GM12878 (cell line): ENCODE results near the gene CNST. TPM values are rescaled to one million over a fixed set of nuclear protein-coding genes. Genes with fewer than 3 reads are reported as not detected.
A peak's percentile ranks its signal among the peaks of the same experiment; 100 is the strongest.

Experiments
- ATAC-seq: fragments of 200-7000 bp; cut with Tn5 transposase; 3 replicates; pipeline ENCODE4 v1.9.1; 2020; ENCODE audit warnings: mild to moderate bottlenecking, moderate library complexity
- BruUV-seq: library from RNA; stranded (reverse); fragments of 400-500 nt; replicated peaks from 2 replicates; lab custom pipeline; 2021; lab: Mats Ljungman, UMichigan
- CTCF ChIA-PET: fragments of 300-600 bp; sonication (Branson Sonifier 250); formaldehyde crosslinking; extraction: SDS; loops from one replicate; lab custom pipeline; 2021; ENCODE audit warnings: inconsistent platforms; lab: Yijun Ruan, JAX
- POLR2A ChIA-PET: fragments of 350-600 bp; formaldehyde crosslinking; extraction: SDS; loops from one replicate; lab custom pipeline; 2021; ENCODE audit warnings: inconsistent platforms; lab: Charles Lee
- RAD21 ChIA-PET: fragments of 300-600 bp; sonication (Branson Sonifier 250); formaldehyde crosslinking; loops from one replicate; lab custom pipeline; 2023; ENCODE audit warnings: antibody characterized with exemption; ENCODE audit not compliant: unreplicated experiment; lab: Charles Lee
- SMC1A ChIA-PET: fragments of 300-600 bp; sonication (Branson Sonifier 250); formaldehyde crosslinking; loops from one replicate; lab custom pipeline; 2023; ENCODE audit not compliant: unreplicated experiment, uncharacterized antibody; lab: Charles Lee
- DNase-seq: peaks from one replicate; pipeline ENCODE4 v3.0.0-alpha.2; 2011; ENCODE audit warnings: low read depth, low spot score
- FAIRE-seq: peaks from 3 replicates; lab custom pipeline; 2011; peaks lifted over from hg19 to GRCh38; lab: Jason Lieb, UNC
- H2AFZ ChIP-seq: 2 replicates; pipeline ENCODE4 v1.6.0; 2011; ENCODE audit warnings: low read depth, low read length, control low read depth; ENCODE audit not compliant: control insufficient read depth
- H3K27ac ChIP-seq: 2 replicates; pipeline ENCODE4 v1.5.1; 2011; ENCODE audit warnings: control low read depth; ENCODE audit not compliant: control insufficient read depth, insufficient read depth
- H3K27me3 ChIP-seq, 2 experiments: replicated peaks in 1 of 2; 2 replicates each; pipeline versions ENCODE4 v1.6.0 to v1.6.1; 2011; ENCODE audit warnings: low read length in 1 of 2; ENCODE audit not compliant: control insufficient read depth in 2 of 2, insufficient read depth in 2 of 2
- H3K36me3 ChIP-seq, 2 experiments: 2 replicates each; pipeline ENCODE4 v1.5.1; 2011; ENCODE audit warnings: low read length in 1 of 2; ENCODE audit not compliant: control insufficient read depth in 2 of 2, insufficient read depth in 2 of 2
- H3K4me1 ChIP-seq: 2 replicates; pipeline ENCODE4 v1.6.1; 2011; ENCODE audit warnings: mild to moderate bottlenecking, low read length, moderate library complexity, mixed read lengths; ENCODE audit not compliant: control insufficient read depth, insufficient read depth
- H3K4me2 ChIP-seq: 2 replicates; pipeline ENCODE4 v1.6.0; 2011; ENCODE audit warnings: control low read depth; ENCODE audit not compliant: control insufficient read depth, insufficient read depth
- H3K4me3 ChIP-seq: fragments of 200-600 bp; sonication (generic); 2 replicates; pipeline ENCODE4 v1.5.1; 2016
- H3K79me2 ChIP-seq: 2 replicates; pipeline ENCODE4 v1.6.0; 2011; ENCODE audit warnings: low read length; ENCODE audit not compliant: control insufficient read depth, insufficient read depth
- H3K9ac ChIP-seq: 2 replicates; pipeline ENCODE4 v1.8.0; 2011; ENCODE audit warnings: low read length, control low read depth, mixed read lengths; ENCODE audit not compliant: control insufficient read depth, insufficient read depth
- H3K9me3 ChIP-seq: replicated peaks from 3 replicates; pipeline ENCODE4 v1.5.1; 2011; ENCODE audit warnings: mild to moderate bottlenecking, low read length; ENCODE audit not compliant: control insufficient read depth, insufficient read depth
- H4K20me1 ChIP-seq: 2 replicates; pipeline ENCODE4 v1.6.0; 2011; ENCODE audit not compliant: control insufficient read depth, insufficient read depth
- CHD4 ChIP-seq: fragments of 200-600 bp; sonication (generic); IDR thresholded peaks from 2 replicates; pipeline ENCODE4 v1.6.1; 2016; ENCODE audit warnings: mild to moderate bottlenecking
- EGR1 ChIP-seq, 2 experiments: IDR thresholded peaks; 1 replicate in 1 of 2; 2 replicates in 1 of 2; pipeline ENCODE4 v1.6.1; 2011 to 2012; ENCODE audit warnings: low read depth in 2 of 2, low read length in 2 of 2, borderline replicate concordance in 1 of 2, mild to moderate bottlenecking in 1 of 2, moderate library complexity in 1 of 2
- HCFC1 ChIP-seq: fragments of 150-350 bp; IDR thresholded peaks from 2 replicates; pipeline ENCODE4 v1.6.1; 2014; ENCODE audit warnings: low read length
- MEF2A ChIP-seq: IDR thresholded peaks from 2 replicates; pipeline ENCODE4 v1.6.1; 2011; ENCODE audit warnings: low read depth, mild to moderate bottlenecking, low read length, moderate library complexity; ENCODE audit not compliant: insufficient read depth
- MYB ChIP-seq: fragments of 150-350 bp; IDR thresholded peaks from 2 replicates; pipeline ENCODE4 v1.6.1; 2014; ENCODE audit warnings: mild to moderate bottlenecking, low read depth, low read length, borderline replicate concordance
- NFIC ChIP-seq: IDR thresholded peaks from 2 replicates; pipeline ENCODE4 v1.6.1; 2012; ENCODE audit warnings: low read depth, mild to moderate bottlenecking, inconsistent platforms, low read length, moderate library complexity
- NFXL1 ChIP-seq: fragments of 450-650 bp; IDR thresholded peaks from 2 replicates; pipeline ENCODE4 v1.6.1; 2017; ENCODE audit warnings: antibody characterized with exemption, mild to moderate bottlenecking, borderline replicate concordance
- NR2C1 ChIP-seq: fragments of 450-650 bp; IDR thresholded peaks from 2 replicates; pipeline ENCODE4 v1.6.1; 2017; ENCODE audit warnings: antibody characterized with exemption, mild to moderate bottlenecking, moderate library complexity
- PML ChIP-seq: IDR thresholded peaks from 2 replicates; pipeline ENCODE4 v1.6.1; 2012; ENCODE audit warnings: low read length, inconsistent platforms
- RAD51 ChIP-seq: fragments of 450-650 bp; IDR thresholded peaks from 2 replicates; pipeline ENCODE4 v1.6.1; 2016; ENCODE audit warnings: moderate library complexity, mild to moderate bottlenecking, inconsistent platforms
- SMAD1 ChIP-seq: fragments of 450-650 bp; IDR thresholded peaks from 2 replicates; pipeline ENCODE4 v1.6.1; 2018; ENCODE audit warnings: mild to moderate bottlenecking, low read depth; ENCODE audit not compliant: partially characterized antibody
- SUPT20H ChIP-seq: IDR thresholded peaks from 2 replicates; pipeline ENCODE4 v1.6.1; 2011; ENCODE audit warnings: low read depth, mild to moderate bottlenecking, low read length, moderate library complexity, borderline replicate concordance; ENCODE audit not compliant: control insufficient read depth
- TAF1 ChIP-seq: IDR thresholded peaks from 2 replicates; pipeline ENCODE4 v1.6.1; 2011; ENCODE audit warnings: mild to moderate bottlenecking, low read depth, low read length, borderline replicate concordance
- ZNF622 ChIP-seq: fragments of 450-650 bp; IDR thresholded peaks from 2 replicates; pipeline ENCODE4 v1.6.1; 2017; ENCODE audit warnings: mild to moderate bottlenecking, inconsistent platforms
- WGBS: methylation state at CpG from one replicate; pipeline ENCODE4 v1.1.6; 2016; ENCODE audit warnings: low lambda C conversion rate; ENCODE audit not compliant: insufficient replicate concordance, insufficient coverage; ENCODE audit errors: missing lambda C conversion rate; 5-methylcytosine and 5-hydroxymethylcytosine counted together
- in situ Hi-C: fragments of 300-500 bp; cut with MboI; formaldehyde crosslinking; loops from 9 replicates; pipeline ENCODE4 v1.14.3; 2018; ENCODE audit warnings: mixed read lengths
- intact Hi-C: fragments of 100-400 bp; cut with micrococcal nuclease; formaldehyde crosslinking; loops from one replicate; pipeline ENCODE4 v1.14.2; 2022; ENCODE audit not compliant: unreplicated experiment
- polyA plus RNA-seq, 11 experiments: library from polyadenylated mRNA; depleted of rRNA in 4 of 11; unstranded in 6 of 11; stranded (reverse) in 5 of 11; fragments of >200 nt; fragmentation: Nextera tagmentation in 4 of 11; fragmentation: Illumina TruSeq in 1 of 11; extraction: Ambion mirVana in 4 of 11; extraction: Trizol in 1 of 11; gene quantifications; 1 replicate in 1 of 11; 2 replicates in 10 of 11; pipeline versions ENCODE4 v1.2.1 to v1.2.3, GENCODE V29; 2011 to 2016; ENCODE audit warnings: inconsistent platforms in 2 of 11, missing spikeins in 2 of 11, low read depth in 1 of 11
- total RNA-seq, 4 experiments: library from RNA; depleted of rRNA in 3 of 4; stranded (reverse); fragments of >200 nt in 3 of 4; fragmentation: Illumina TruSeq in 1 of 4; extraction: Trizol in 1 of 4; gene quantifications; 2 replicates each; pipeline versions ENCODE4 v1.2.1 to v1.2.3, GENCODE V29; 2013 to 2021
- TF ChIP-seq, protein P1 (sequence below): fragments of 450-650 bp; IDR thresholded peaks from 2 replicates; pipeline ENCODE4 v1.6.1; 2017; ENCODE audit warnings: antibody characterized with exemption, mild to moderate bottlenecking, moderate library complexity

Gene CNST
- total and polyA plus RNA-seq, 10 of the 15 experiments (the other 5 are each of a cell fraction or from before 2014, with no cell fraction given): 4.8 to 16.2 (median 12.3) TPM

DNA sequence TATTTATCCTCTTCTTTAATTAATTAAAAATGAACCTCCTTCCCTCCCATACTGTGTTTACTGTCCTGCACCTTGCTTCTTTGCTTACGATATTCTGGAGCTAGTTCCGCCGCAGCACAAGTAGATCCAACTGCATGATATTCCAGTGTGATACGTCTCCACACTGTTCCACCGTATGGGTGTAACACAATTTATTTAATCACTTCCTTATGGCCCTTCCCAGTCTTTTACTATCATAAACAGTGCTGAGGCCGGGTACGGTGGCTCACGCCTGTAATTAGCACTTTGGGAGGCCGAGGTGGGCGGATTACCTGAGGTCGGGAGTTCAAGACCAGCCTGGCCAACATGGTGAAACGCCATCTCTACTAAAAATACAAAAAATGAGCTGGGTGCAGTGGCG is 25.7 kb downstream of the CNST start:
- BruUV-seq: no TSS peak

DNA sequence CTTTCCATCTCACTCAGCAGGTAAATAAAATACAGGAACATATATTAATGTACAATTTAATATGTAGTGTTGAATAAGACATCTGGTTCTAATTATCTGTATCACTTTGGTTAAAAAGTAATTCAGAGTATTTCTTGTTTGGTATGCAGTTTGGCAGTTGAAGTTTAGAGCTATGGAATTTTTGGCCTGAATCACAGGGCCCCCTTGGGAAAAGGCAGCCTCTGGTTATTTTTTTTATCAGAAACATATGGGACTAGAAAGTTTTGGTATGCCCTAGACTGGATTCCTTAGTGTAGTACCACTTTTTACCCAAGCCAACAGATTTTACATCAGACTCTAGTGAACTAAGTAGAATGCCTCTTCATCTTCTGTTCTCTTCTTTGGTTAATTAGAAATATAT is 26.4 kb downstream of the CNST start:
- intact Hi-C loops: no loop called here
- TF ChIP-seq EGR1 (IDR thresholded peaks at IDR 0.05; ENCODE audit: borderline replicate concordance in 1 of 2, low read depth in 2 of 2, low read length in 2 of 2) (no peak), HCFC1 (no peak), CHD4 (no peak), NR2C1 (no peak), SUPT20H (no peak), PML (no peak), NFXL1 (no peak)
- TF ChIP-seq, protein P1, sequence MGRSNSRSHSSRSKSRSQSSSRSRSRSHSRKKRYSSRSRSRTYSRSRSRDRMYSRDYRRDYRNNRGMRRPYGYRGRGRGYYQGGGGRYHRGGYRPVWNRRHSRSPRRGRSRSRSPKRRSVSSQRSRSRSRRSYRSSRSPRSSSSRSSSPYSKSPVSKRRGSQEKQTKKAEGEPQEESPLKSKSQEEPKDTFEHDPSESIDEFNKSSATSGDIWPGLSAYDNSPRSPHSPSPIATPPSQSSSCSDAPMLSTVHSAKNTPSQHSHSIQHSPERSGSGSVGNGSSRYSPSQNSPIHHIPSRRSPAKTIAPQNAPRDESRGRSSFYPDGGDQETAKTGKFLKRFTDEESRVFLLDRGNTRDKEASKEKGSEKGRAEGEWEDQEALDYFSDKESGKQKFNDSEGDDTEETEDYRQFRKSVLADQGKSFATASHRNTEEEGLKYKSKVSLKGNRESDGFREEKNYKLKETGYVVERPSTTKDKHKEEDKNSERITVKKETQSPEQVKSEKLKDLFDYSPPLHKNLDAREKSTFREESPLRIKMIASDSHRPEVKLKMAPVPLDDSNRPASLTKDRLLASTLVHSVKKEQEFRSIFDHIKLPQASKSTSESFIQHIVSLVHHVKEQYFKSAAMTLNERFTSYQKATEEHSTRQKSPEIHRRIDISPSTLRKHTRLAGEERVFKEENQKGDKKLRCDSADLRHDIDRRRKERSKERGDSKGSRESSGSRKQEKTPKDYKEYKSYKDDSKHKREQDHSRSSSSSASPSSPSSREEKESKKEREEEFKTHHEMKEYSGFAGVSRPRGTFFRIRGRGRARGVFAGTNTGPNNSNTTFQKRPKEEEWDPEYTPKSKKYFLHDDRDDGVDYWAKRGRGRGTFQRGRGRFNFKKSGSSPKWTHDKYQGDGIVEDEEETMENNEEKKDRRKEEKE: no peak

More for the DNA sequence above, 25.7 kb downstream of the CNST start:
- ATAC-seq (peak; percentile 6; the same call in 1 of the 3 replicates), DNase-seq (no peak), FAIRE-seq (no peak)
- Histone ChIP-seq H4K20me1 (no peaks in the 10 kb centered on the region), H3K79me2 (peaks cover 8% of the 10 kb centered on the region), H3K4me3 (no peak overlapping the region), H3K4me2 (no peak overlapping the region), H2AFZ (no peak overlapping the region), H3K9me3 (peaks cover 4% of the 10 kb centered on the region; the same call in 2 of the 3 replicates), H3K4me1 (peaks cover 12% of the 10 kb centered on the region; the same call in 1 of the 2 replicates), H3K27me3 (no peaks in the 10 kb centered on the region), H3K9ac (no peak overlapping the region), H3K27ac (no peak overlapping the region), H3K36me3 (peaks cover 0 to 6% of the 10 kb centered on the region in 2 experiments; a peak in 1 of 4 replicates)
- POLR2A ChIA-PET: interaction anchor here (1.1 to 1.6 kb wide), 2 partner anchors 22 to 24 kb away, joined by 4 read pairs; no protein-coding TSS in a partner anchor
- in situ Hi-C loops: no loop called here
- CTCF ChIA-PET: interaction anchor here (1.2 to 1.9 kb wide), 4 partner anchors 11 to 98 kb away, joined by 5 to 11 read pairs (median 5); no protein-coding TSS in a partner anchor
- WGBS: 90% methylated on average over 13 of the region's 13 CpGs
- intact Hi-C loops: loop anchor here (1.0 kb wide), 1 partner anchor 26 kb away; the partner anchor contains the start of genes CNST and TFB2M
- SMC1A ChIA-PET: interaction anchor here (0.7 to 2.7 kb wide), 6 partner anchors 13 to 115 kb away, joined by 3 to 14 read pairs (median 6); partner anchors contain the start of gene CNST
- TF ChIP-seq TAF1 (no peak), MEF2A (no peak), NFIC (no peak), NFXL1 (no peak), EGR1 (IDR thresholded peaks at IDR 0.05; ENCODE audit: borderline replicate concordance in 1 of 2, low read depth in 2 of 2, low read length in 2 of 2) (no peak), RAD51 (no peak), ZNF622 (no peak), SMAD1 (no peak), MYB (no peak)
- RAD21 ChIA-PET: interaction anchor here (0.6 to 1.7 kb wide), 6 partner anchors 8 to 94 kb away, joined by 3 to 7 read pairs (median 5); partner anchors contain the start of genes CNST and TFB2M

More for the DNA sequence above, 26.4 kb downstream of the CNST start:
- Histone ChIP-seq H4K20me1 (no peaks in the 10 kb centered on the region), H3K27me3 (no peaks in the 10 kb centered on the region), H3K9me3 (peaks cover 4% of the 10 kb centered on the region; the same call in 2 of the 3 replicates), H3K4me1 (peaks cover 12% of the 10 kb centered on the region; the same call in 1 of the 2 replicates), H3K9ac (no peak overlapping the region), H3K4me2 (no peak overlapping the region), H3K4me3 (no peak overlapping the region), H3K36me3 (peaks cover 0 to 6% of the 10 kb centered on the region in 2 experiments; a peak in 1 of 4 replicates), H3K27ac (no peak overlapping the region), H2AFZ (no peak overlapping the region), H3K79me2 (peaks cover 7% of the 10 kb centered on the region)
- CTCF ChIA-PET: interaction anchor here (1.5 to 1.9 kb wide), 2 partner anchors 95 to 97 kb away, joined by 3 to 5 read pairs; no protein-coding TSS in a partner anchor
- POLR2A ChIA-PET: interaction anchor here (1.6 kb wide), 1 partner anchor 25 kb away, joined by 4 read pairs; no protein-coding TSS in a partner anchor
- SMC1A ChIA-PET: interaction anchor here (1.1 to 2.7 kb wide), 6 partner anchors 13 to 38 kb away, joined by 3 to 14 read pairs (median 6); partner anchors contain the start of gene CNST
- DNase-seq (no peak), ATAC-seq (no peak), FAIRE-seq (no peak)
- in situ Hi-C loops: no loop called here
- no TSS peak for BruUV-seq
- RAD21 ChIA-PET: interaction anchor here (1.7 kb wide), 1 partner anchor 37 kb away, joined by 5 read pairs; no protein-coding TSS in a partner anchor
